NCI-H526 treated with DMSO at 0.1 percent for 48 hours (cell line): ENCODE data around the gene DLG2.
"Not testable (repeated sequence)": the region's sequence is repeated elsewhere in the genome, so short reads cannot be mapped to it uniquely, and the experiment has no call there.

ENCODE experiments used
- DNase-seq: peaks from one replicate; lab custom pipeline; 2025; lab: John Stamatoyannopoulos, UW

The DLG2 gene

GRCh38 chr11:85316967-85317366 is 310.2 kb downstream of the DLG2 start:
- DNase-seq = no peak

DNA sequence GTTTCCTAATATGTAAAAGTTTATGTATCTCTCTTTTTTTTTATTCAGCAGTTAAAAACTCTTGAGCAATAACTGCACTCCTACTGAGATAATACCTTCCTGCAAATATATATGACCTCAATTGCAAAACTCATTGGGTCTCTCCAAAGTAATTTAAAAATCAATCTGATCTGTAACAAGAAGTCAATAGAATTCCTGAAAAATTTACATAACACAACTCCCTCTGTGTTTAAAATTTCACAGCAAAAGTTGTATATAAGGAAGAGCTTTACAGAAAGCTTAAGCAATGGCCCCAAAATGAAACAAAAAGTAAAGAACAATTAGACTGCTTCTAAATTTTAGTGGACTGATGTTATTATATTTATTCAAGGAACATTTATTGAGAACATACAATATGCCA is 313.4 kb downstream of the DLG2 start:
- no peak for DNase-seq

DNA sequence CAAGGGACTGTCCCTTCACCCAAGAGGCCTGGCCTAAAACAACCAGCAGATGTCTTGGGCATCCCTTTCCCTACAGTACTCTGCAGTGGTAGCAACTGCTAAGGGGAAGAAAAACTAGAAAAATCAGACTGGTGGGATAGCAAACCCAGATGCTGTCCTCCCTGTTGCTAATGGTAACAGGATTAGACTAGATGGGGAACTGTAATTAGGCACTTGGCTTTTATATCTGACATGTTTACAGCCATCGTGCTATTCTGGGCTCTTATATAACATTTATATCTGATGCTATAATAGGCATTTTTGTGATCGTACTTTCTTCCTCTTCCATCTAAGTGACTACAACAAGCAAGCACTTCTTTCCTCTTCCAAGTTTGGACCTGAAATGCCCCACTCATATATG is 316.7 kb downstream of the DLG2 start:
- no peak for DNase-seq

DNA sequence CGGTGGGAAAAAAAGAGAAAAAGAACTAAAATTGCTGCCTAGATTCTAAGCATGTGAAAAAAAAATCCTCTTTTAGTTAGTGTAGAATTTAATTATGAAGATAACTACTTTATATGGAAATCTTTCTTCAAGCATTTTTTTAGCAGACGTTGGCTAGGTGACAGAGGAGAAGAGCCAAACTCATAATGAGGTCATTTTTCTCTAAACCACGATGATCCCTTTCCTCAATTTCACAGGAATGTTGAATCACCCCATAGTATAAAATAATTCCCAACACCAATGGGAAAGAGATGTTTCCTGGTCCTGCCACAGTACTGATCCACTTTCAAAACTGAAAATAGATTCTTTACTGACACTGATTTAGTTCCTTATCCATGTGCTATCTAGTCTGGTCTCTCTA is 319.8 kb downstream of the DLG2 start:
- no peak for DNase-seq

DNA sequence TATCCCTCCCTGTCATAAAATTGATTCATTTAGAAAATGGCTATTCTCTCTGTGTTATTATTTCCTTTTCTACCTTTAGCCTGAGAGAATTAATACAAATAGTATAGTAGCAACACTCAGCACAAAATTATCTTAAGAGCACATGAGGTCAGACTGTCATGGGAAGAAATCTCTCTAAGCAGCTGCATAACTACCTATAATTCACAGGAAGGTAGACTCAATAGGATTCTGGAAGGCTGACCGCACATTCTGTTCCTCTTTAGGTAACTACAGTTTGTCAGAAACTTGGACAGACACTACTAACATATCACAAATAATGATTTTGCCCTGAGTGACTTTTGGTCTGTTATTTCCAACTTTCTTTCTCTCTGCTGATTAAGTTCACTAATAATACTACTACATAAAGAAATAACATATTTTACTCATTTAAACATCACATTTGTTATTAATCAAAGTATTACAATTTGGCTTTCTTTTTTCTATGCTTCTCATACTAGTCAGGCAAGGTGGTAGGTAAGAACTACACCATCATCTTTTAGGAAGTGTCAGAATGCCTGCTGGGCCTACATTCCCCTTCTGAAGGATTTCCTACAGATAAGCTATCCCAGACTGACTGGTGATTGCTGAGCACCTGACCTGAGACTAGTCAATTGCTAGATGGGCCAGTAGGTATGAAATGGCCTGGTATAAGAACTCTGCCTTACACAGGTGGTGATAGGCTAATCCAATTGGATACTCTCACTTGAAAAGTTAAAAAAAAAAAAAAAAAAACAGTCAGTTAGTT is 325.1 kb downstream of the DLG2 start:
- DNase-seq = no peak

DNA sequence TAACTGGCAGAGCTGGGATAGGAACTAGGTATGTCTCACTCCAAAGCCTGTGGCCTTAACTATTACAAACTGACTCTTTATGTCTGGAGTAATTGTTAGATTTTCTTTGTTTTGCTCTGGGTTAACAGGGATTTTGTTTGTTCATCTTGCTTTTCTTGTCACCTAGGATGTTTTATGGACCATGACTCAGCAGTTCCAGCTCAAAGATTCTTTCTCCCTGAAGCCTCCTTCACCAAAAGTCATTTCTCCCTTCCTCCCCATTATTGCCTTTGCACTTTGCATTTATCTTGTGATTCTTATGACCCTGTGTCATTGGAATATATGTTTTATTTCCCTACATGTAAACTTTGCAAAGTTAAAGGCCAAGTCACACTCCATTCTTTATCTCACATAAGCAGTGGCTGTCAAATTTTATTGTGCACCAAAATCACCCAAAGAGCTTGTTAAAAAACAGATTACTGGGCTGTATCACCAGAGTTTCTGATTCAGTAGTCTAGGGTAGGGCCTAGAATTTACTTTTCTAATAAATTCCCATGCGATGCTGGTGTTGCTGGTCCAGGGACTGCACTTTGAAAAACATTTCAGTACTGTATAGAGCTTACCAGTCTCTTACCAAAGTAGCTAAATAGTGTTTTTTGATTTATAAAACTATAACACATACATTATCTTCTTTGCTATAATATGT is 327.7 kb downstream of the DLG2 start:
- DNase-seq = no peak

DNA sequence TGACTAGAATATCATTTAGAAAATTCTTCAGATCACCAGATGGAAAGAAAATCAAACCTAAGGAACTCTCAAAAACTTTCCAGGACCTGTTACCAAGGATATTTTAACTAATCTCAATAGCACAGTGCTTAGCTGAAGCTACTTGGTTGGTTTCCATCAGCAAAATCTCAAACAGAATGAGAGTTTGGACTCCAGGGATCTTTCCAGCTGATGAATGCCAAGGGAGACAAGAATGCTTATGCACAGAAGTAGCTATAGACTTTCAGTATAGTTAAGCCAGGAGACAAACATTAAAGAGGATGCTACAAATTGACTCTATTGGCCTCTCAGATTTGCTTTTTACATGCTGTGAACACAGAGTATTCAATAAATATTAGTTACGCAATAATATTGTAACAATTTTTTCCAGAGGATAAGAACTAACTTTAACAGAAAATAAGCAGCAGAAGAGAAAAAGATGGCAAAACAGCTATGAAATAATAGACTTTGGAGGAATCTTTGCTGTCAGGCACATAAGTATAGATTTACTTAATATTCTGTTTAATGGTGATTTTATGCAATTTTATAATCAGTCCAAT is 331.4 kb downstream of the DLG2 start:
- no peak for DNase-seq

DNA sequence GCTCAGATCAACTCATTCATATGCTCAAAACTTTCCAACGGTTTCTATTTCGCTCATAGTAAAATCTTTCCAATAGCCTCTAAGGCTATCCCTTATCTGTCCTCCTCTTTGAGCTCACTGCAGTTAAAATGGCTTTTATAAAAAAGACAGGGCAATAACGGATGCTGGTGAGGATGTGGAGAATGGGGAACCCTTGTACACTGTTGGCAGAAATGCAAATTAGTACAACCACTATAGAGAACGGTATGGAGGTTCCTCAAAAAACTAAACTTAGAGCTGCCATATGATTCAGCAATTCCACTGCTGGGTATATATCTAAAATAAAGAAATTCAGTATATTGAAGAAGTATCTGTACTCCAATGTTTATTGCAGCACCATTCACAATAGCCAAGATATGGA is 345.6 kb downstream of the DLG2 start:
- no peak for DNase-seq

- DNase-seq = no peak
Observed at GRCh38 chr11:85279267-85279666, 347.9 kb downstream of the DLG2 start.

DNA sequence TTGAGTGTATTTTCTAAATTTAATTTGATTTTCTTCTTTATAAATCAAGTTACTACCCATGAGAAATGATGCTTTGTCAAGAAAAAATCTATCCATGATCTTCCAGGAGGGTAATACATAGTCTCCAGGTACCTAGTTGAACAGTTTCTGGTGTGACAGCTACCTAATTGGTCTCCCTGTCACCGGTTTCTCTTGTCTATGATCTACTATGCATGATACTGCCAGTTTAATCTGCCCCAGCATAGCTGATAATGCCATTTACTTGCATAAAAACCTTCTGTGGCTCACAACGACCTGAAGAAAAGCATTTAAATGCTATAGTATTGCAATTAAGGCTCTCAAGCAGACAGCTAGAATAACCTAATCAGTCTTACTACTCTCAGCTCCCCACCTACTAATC is 349.5 kb downstream of the DLG2 start:
- no peak for DNase-seq

DNA sequence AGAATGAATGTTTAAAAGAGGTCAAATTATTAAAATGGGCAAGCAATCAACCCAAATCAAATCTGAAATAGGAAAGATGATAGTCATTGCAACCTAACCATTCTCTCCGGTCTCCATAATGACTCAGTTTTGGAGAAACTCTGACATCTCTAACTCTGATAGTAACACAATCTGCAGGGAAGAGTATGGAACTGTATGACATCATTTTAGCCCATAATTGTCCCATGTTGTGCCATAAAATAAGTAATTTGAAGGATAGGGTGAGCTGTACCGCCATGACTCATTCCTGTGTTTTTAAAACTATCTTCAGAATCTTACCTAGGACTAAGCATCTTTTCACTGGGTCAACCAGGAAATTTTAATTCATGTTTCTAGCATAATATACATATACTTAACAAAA is 350.8 kb downstream of the DLG2 start:
- no peak for DNase-seq

DNA sequence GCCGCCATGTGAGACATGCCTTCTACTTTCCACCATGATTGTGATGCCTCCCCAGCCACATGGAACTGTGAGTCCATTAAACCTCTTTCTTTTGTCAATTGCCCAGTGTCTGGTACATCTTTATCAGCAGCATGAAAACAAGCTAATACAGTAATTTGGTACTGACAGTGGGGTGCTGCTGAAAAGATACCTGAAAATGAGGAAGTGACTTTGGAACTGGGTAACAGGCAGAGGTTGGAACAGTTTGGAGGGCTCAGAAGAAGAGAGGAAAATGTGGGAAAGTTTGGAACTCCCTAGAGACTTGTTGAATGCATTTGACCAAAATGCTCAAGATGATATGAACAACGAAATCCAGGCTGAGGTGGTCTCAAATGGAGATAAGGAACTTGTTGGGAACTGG is 356.8 kb downstream of the DLG2 start:
- DNase-seq = not testable (repeated sequence)

DNA sequence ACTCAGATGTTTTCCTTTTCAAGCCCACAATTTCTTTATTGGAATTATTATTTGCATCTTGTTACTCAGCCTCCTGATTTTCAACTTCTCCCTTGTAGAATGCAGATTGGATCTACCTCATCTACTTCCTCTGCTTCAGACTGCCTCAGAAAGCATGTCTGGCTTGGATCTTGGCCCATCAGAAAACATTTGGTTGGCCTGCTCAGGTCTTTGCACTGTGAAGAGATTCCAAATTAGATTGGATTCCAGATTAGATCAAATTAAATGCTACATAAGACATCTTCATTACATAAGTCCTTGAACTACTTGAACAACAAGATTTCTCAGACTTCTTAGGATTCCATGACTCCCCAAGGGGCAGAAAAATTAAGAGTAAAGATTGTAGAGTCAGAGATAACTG is 358.0 kb downstream of the DLG2 start:
- DNase-seq = no peak

GRCh38 chr11:85266646-85267045 is 360.5 kb downstream of the DLG2 start:
- no peak for DNase-seq

- DNase-seq = no peak
Observed at GRCh38 chr11:85263328-85263727, 363.8 kb downstream of the DLG2 start.

- DNase-seq = no peak
Observed at GRCh38 chr11:85257837-85258236, 369.3 kb downstream of the DLG2 start.

- no peak for DNase-seq
Observed at GRCh38 chr11:85256433-85256832, 370.7 kb downstream of the DLG2 start.

GRCh38 chr11:85249482-85249881 is 377.7 kb downstream of the DLG2 start:
- DNase-seq = no peak

DNA sequence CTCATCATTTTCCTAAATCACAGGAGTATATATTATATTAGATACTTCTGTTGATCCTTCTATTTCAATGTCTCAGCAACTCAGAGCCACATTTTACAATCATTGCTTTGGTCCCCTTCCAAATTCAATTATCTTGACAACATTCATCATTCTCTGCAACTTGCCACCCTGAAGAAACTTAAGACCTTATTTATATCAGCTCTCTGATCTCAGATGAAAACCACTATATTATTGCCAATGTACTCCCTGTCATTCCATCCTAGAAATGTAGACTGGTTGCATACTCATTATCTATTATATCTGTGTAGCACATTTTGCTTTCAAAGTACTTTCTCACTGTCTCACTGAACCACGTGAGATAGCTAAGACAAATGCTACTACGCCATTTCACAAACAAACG is 379.3 kb downstream of the DLG2 start:
- DNase-seq = no peak

GRCh38 chr11:85238906-85239305 is 388.2 kb downstream of the DLG2 start:
- no peak for DNase-seq

GRCh38 chr11:85238038-85238437 is 389.1 kb downstream of the DLG2 start:
- not testable (repeated sequence) for DNase-seq

- DNase-seq = no peak
Observed at GRCh38 chr11:85236211-85236610, 390.9 kb downstream of the DLG2 start.

- DNase-seq = no peak
Observed at GRCh38 chr11:85232559-85232958, 394.6 kb downstream of the DLG2 start.
